ENCODE data around the gene VPS51.

VPS51 gene

GRCh38 chr11:65066805-65067291, 29.2 kb upstream of the VPS51 start:
- H3K9me3 Mint-ChIP-seq: no peaks in the 10 kb centered on the region
- no peaks in the 10 kb centered on the region for H3K36me3 Mint-ChIP-seq (ENCODE audit: low read depth)
- no peak for DNase-seq
- peaks cover 18% of the 10 kb centered on the region for H3K4me1 Mint-ChIP-seq
- TF ChIP-seq CTCF (IDR thresholded peaks at IDR 0.05): no peak
- peaks cover 11% of the 10 kb centered on the region for H3K27me3 Mint-ChIP-seq (ENCODE audit: low read depth, poor library complexity)
- no peak overlapping the region for H3K27ac Mint-ChIP-seq
- no peak overlapping the region for H3K4me3 Mint-ChIP-seq

DNA sequence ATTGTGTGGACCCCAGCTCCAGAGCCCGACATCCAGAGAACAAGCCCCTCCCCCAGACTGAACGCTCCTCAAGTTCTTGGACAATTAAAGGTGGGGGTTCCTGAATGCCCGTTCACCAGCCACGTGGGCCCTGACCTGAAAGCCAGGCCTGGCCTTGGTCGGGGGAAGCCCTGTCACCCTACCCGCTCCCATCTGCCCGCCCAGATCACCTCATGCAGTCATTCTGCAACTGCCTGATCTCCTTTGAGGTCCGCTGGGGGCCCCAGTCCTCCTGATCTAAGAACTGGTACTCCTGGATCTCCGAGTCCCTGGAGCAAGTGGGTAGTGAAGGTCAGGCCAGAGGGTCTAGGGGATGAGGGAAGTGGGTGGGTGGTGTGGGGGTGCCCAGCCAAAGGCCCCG, 28.6 kb upstream of the VPS51 start:
- Mint-ChIP-seq H3K4me1 (peaks cover 18% of the 10 kb centered on the region), H3K27me3 (ENCODE audit: low read depth, poor library complexity) (peaks cover 5% of the 10 kb centered on the region), H3K9me3 (no peaks in the 10 kb centered on the region), H3K4me3 (no peak overlapping the region), H3K36me3 (ENCODE audit: low read depth) (no peaks in the 10 kb centered on the region), H3K27ac (no peak overlapping the region)
- DNase-seq: no peak
- no peak for TF ChIP-seq CTCF (IDR thresholded peaks at IDR 0.05)

- no peak for DNase-seq
- no peaks in the 10 kb centered on the region for H3K27me3 Mint-ChIP-seq (ENCODE audit: low read depth, poor library complexity)
- H3K27ac Mint-ChIP-seq: no peak overlapping the region
- no peak for TF ChIP-seq CTCF (IDR thresholded peaks at IDR 0.05)
- no peaks in the 10 kb centered on the region for H3K9me3 Mint-ChIP-seq
- no peak overlapping the region for H3K4me3 Mint-ChIP-seq
- no peaks in the 10 kb centered on the region for H3K36me3 Mint-ChIP-seq (ENCODE audit: low read depth)
- H3K4me1 Mint-ChIP-seq: peaks cover 18% of the 10 kb centered on the region
These were observed 26.8 kb upstream of the VPS51 start for GRCh38 chr11:65069217-65069616.

DNA sequence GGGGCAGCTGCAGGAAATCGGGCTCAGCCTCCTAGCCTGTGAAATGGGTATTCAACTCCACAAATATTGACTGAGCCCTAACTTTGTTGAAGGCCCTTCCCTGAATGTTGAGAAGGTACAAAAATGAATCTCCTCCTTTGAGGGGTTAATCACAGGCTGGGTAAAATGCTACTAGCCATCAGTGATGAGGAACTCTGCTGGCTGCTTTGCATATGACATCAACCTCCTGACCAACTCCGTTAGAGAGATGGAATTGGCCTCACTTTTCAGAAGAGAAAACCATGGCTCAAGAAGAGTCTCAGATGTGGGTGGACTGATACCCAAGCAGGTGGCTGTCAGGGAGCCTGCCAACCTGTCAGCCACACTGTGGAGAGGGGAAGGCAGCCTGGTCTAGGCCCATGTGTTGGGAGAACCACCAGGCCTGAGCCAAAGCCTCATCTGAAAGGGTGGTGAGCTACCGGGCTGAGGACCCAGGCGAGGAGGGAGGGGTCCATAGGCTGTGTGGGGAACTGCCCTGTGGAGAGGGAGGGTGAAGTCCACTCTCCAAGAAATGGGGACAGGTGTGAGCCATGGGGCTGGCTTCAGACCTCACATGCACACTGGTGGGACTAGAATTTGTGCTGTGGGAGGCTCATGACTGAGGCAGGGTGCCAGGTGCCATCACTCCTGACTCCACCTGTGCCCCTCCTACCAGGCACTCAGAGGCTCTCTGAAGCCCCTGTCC, 23.9 kb upstream of the VPS51 start:
- no peak overlapping the region for H3K4me3 Mint-ChIP-seq
- no peaks in the 10 kb centered on the region for H3K9me3 Mint-ChIP-seq
- H3K27ac Mint-ChIP-seq: no peak overlapping the region
- no peak for DNase-seq
- no peaks in the 10 kb centered on the region for H3K27me3 Mint-ChIP-seq (ENCODE audit: low read depth, poor library complexity)
- H3K36me3 Mint-ChIP-seq (ENCODE audit: low read depth): peaks cover 17% of the 10 kb centered on the region
- TF ChIP-seq CTCF (IDR thresholded peaks at IDR 0.05): no peak
- H3K4me1 Mint-ChIP-seq: peaks cover 11% of the 10 kb centered on the region

DNA sequence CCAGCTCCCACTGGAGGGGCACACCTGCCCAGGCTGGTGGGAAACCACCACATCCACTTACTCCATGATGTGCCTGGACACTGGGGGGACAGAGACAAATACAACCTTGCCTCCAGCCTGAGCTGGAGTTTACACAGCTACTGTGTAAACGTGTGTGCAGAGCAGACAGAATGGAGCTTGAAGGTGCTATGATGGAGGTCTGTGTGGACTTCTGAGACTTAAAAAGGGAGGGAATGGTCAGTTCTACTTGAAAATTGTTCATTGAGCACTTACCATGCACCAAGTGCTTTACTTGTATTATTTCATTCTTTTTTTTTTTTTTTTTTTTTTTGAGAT, 23.4 kb upstream of the VPS51 start:
- H3K9me3 Mint-ChIP-seq: no peaks in the 10 kb centered on the region
- H3K4me3 Mint-ChIP-seq: no peak overlapping the region
- DNase-seq: no peak
- peaks cover 7% of the 10 kb centered on the region for H3K4me1 Mint-ChIP-seq
- TF ChIP-seq CTCF (IDR thresholded peaks at IDR 0.05): no peak
- H3K36me3 Mint-ChIP-seq (ENCODE audit: low read depth): peaks cover 21% of the 10 kb centered on the region
- H3K27ac Mint-ChIP-seq: no peak overlapping the region
- H3K27me3 Mint-ChIP-seq (ENCODE audit: low read depth, poor library complexity): no peaks in the 10 kb centered on the region

DNA sequence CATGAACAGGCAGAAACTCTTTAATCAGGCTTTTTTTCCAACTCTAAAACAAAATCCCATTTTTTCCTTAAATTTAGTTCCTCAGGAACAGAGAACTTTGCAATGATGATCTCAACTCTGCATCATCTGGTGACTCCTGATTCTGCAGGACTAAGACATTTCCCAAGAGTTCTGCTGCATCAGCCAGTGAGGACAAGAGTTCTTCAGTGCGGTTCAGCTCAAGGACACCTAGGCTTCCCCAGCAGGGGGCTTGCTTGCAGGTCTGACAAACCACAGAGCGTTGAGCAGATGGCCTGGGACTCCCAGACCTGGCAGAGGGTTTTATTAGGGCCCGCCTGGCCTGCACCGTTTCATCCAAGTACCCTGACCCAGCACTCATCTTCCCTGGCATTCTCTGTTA, 18.6 kb upstream of the VPS51 start:
- Mint-ChIP-seq H3K4me1 (peaks cover 29% of the 10 kb centered on the region), H3K27ac (no peak overlapping the region), H3K36me3 (ENCODE audit: low read depth) (peaks cover 47% of the 10 kb centered on the region), H3K27me3 (ENCODE audit: low read depth, poor library complexity) (no peaks in the 10 kb centered on the region), H3K4me3 (no peak overlapping the region), H3K9me3 (no peaks in the 10 kb centered on the region)
- no peak for DNase-seq
- no peak for TF ChIP-seq CTCF (IDR thresholded peaks at IDR 0.05)
